ENCODE data around the gene CCDC112. TPM values are rescaled to one million over a fixed set of nuclear protein-coding genes. Genes with fewer than 3 reads are reported as not detected.

Gene CCDC112
- total RNA-seq, 2 experiments from 2014 or later, result 9.7 to 15.8 TPM

- ChIA-PET CTCF (ENCODE audit: unreplicated experiment) (no interaction called here), POLR2A (no interaction called here)
- no TSS peak for BruUV-seq (replicated peaks)
- intact Hi-C loops (cut with micrococcal nuclease; ENCODE audit: unreplicated experiment), result no loop called here
- Histone ChIP-seq H3K79me2 (ENCODE audit: insufficient read depth, low read depth, low read length) (no peaks in the 10 kb centered on the region), H3K4me2 (ENCODE audit: low read length) (no peak overlapping the region), H4K20me1 (ENCODE audit: insufficient read depth, low read length) (no peaks in the 10 kb centered on the region), H3K9me3 (ENCODE audit: low read length) (no peaks in the 10 kb centered on the region), H3K36me3 (ENCODE audit: insufficient read depth, low read length) (no peaks in the 10 kb centered on the region), H2AFZ (ENCODE audit: low read length) (no peak overlapping the region), H3K9me2 (ENCODE audit: insufficient read depth, low read length) (no peaks in the 10 kb centered on the region), H3K27ac (ENCODE audit: low read depth, low read length, poor library complexity, severe bottlenecking) (no peak overlapping the region), H3K4me1 (ENCODE audit: insufficient read depth, low read length, poor library complexity, severe bottlenecking) (no peaks in the 10 kb centered on the region), H3K4me3 (ENCODE audit: low read depth, low read length, poor library complexity, severe bottlenecking) (no peak overlapping the region)
- no peak for DNase-seq (ENCODE audit: low spot score)
- TF ChIP-seq, protein P1, sequence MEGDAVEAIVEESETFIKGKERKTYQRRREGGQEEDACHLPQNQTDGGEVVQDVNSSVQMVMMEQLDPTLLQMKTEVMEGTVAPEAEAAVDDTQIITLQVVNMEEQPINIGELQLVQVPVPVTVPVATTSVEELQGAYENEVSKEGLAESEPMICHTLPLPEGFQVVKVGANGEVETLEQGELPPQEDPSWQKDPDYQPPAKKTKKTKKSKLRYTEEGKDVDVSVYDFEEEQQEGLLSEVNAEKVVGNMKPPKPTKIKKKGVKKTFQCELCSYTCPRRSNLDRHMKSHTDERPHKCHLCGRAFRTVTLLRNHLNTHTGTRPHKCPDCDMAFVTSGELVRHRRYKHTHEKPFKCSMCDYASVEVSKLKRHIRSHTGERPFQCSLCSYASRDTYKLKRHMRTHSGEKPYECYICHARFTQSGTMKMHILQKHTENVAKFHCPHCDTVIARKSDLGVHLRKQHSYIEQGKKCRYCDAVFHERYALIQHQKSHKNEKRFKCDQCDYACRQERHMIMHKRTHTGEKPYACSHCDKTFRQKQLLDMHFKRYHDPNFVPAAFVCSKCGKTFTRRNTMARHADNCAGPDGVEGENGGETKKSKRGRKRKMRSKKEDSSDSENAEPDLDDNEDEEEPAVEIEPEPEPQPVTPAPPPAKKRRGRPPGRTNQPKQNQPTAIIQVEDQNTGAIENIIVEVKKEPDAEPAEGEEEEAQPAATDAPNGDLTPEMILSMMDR (conservative IDR thresholded peaks at IDR 0.05; ENCODE audit: low read length), result no peak
- no peak for TF ChIP-seq EZH2phosphoT487 (IDR thresholded peaks at IDR 0.05; ENCODE audit: borderline replicate concordance, low read depth, low read length)
These were observed 42.4 kb upstream of the CCDC112 start for GRCh38 chr5:115338851-115339250.

- TF ChIP-seq, protein P1 (conservative IDR thresholded peaks at IDR 0.05; ENCODE audit: low read length), result no peak
- no peak for TF ChIP-seq EZH2phosphoT487 (IDR thresholded peaks at IDR 0.05; ENCODE audit: borderline replicate concordance, low read depth, low read length)
- Histone ChIP-seq H3K4me2 (ENCODE audit: low read length) (no peak overlapping the region), H3K4me1 (ENCODE audit: insufficient read depth, low read length, poor library complexity, severe bottlenecking) (no peaks in the 10 kb centered on the region), H3K9me3 (ENCODE audit: low read length) (no peaks in the 10 kb centered on the region), H3K4me3 (ENCODE audit: low read depth, low read length, poor library complexity, severe bottlenecking) (no peak overlapping the region), H3K27ac (ENCODE audit: low read depth, low read length, poor library complexity, severe bottlenecking) (no peak overlapping the region), H4K20me1 (ENCODE audit: insufficient read depth, low read length) (no peaks in the 10 kb centered on the region), H3K79me2 (ENCODE audit: insufficient read depth, low read depth, low read length) (no peaks in the 10 kb centered on the region), H3K9me2 (ENCODE audit: insufficient read depth, low read length) (no peaks in the 10 kb centered on the region), H2AFZ (ENCODE audit: low read length) (no peak overlapping the region), H3K36me3 (ENCODE audit: insufficient read depth, low read length) (no peaks in the 10 kb centered on the region)
- intact Hi-C loops (cut with micrococcal nuclease; ENCODE audit: unreplicated experiment), result no loop called here
- no peak for DNase-seq (ENCODE audit: low spot score)
- ChIA-PET CTCF (ENCODE audit: unreplicated experiment) (no interaction called here), POLR2A (no interaction called here)
- no TSS peak for BruUV-seq (replicated peaks)
These were observed 41.4 kb upstream of the CCDC112 start for GRCh38 chr5:115337882-115338281.

- no peak overlapping the region for H3K27ac ChIP-seq (ENCODE audit: low read depth, low read length, poor library complexity, severe bottlenecking)
- H3K36me3 ChIP-seq (ENCODE audit: insufficient read depth, low read length), result no peaks in the 10 kb centered on the region
- POLR2A ChIA-PET, result interaction anchor here (1.0 kb wide), 1 partner anchor 263 kb away, joined by 3 read pairs; no protein-coding TSS in a partner anchor
- H3K4me1 ChIP-seq (ENCODE audit: insufficient read depth, low read length, poor library complexity, severe bottlenecking), result no peaks in the 10 kb centered on the region
- no peaks in the 10 kb centered on the region for H3K9me3 ChIP-seq (ENCODE audit: low read length)
- DNase-seq (ENCODE audit: low spot score), result no peak
- TF ChIP-seq, protein P1 (conservative IDR thresholded peaks at IDR 0.05; ENCODE audit: low read length), result no peak
- no peak overlapping the region for H3K4me2 ChIP-seq (ENCODE audit: low read length)
- intact Hi-C loops (cut with micrococcal nuclease; ENCODE audit: unreplicated experiment), result no loop called here
- no peaks in the 10 kb centered on the region for H3K79me2 ChIP-seq (ENCODE audit: insufficient read depth, low read depth, low read length)
- CTCF ChIA-PET (ENCODE audit: unreplicated experiment), result no interaction called here
- BruUV-seq (replicated peaks), result no TSS peak
- H2AFZ ChIP-seq (ENCODE audit: low read length), result no peak overlapping the region
- H3K9me2 ChIP-seq (ENCODE audit: insufficient read depth, low read length), result no peaks in the 10 kb centered on the region
- H3K4me3 ChIP-seq (ENCODE audit: low read depth, low read length, poor library complexity, severe bottlenecking), result no peak overlapping the region
- no peaks in the 10 kb centered on the region for H4K20me1 ChIP-seq (ENCODE audit: insufficient read depth, low read length)
These were observed 40.5 kb upstream of the CCDC112 start for GRCh38 chr5:115336964-115337363.
